K562 (cell line): ENCODE data around the gene SNX20. TPM values are rescaled to one million over a fixed set of nuclear protein-coding genes. Genes with fewer than 3 reads are reported as not detected.

Source experiments
- ATAC-seq: fragments of 200-7000 bp; cut with Tn5 transposase; 3 replicates; pipeline ENCODE4 v1.9.1; 2020; ENCODE audit warnings: moderate library complexity
- BruUV-seq: library from RNA; stranded (reverse); fragments of 400-500 nt; replicated peaks from 2 replicates; lab custom pipeline; 2021; lab: Mats Ljungman, UMichigan
- CTCF ChIA-PET: fragments of 300-600 bp; formaldehyde crosslinking; extraction: SDS; loops from one replicate; lab custom pipeline; 2021; ENCODE audit warnings: low intra/inter-chr PET ratio; lab: Yijun Ruan, JAX
- POLR2A ChIA-PET: fragments of 300-600, 350-650 bp; sonication (Branson Sonifier 250); formaldehyde crosslinking; extraction: SDS; loops from one replicate; lab custom pipeline; 2021; ENCODE audit warnings: antibody characterized with exemption, inconsistent platforms; lab: Yijun Ruan, JAX
- DNase-seq, 4 experiments: peaks; one replicate each; pipeline versions ENCODE4 v3.0.0 to v3.0.0-alpha.2; 2011 to 2018; ENCODE audit warnings: low spot score in 3 of 4, mixed read lengths in 3 of 4; ENCODE audit errors: extremely low read depth in 1 of 4
- FAIRE-seq: peaks from 2 replicates; lab custom pipeline; 2011; peaks lifted over from hg19 to GRCh38; lab: Jason Lieb, UNC
- H2AFZ ChIP-seq: 2 replicates; pipeline ENCODE4 v1.6.0; 2011; ENCODE audit warnings: low read depth, low read length, control low read depth, inconsistent platforms
- H3K27ac ChIP-seq: fragments of 200-600 bp; 3 replicates; pipeline ENCODE4 v1.8.0; 2011; ENCODE audit warnings: low read depth, mild to moderate bottlenecking, control low read depth, inconsistent platforms, low read length, moderate library complexity, mixed read lengths; ENCODE audit errors: extremely low read depth
- H3K27me3 ChIP-seq, 2 experiments: fragments of 300-600 bp in 1 of 2; 2 replicates in 1 of 2; 3 replicates in 1 of 2; pipeline versions ENCODE4 v1.6.0 to v1.8.0; 2011; ENCODE audit warnings: inconsistent platforms in 2 of 2, low read length in 2 of 2, mild to moderate bottlenecking in 1 of 2, mixed read lengths in 1 of 2, moderate library complexity in 1 of 2; ENCODE audit not compliant: control insufficient read depth in 2 of 2, insufficient read depth in 2 of 2
- H3K36me3 ChIP-seq: fragments of 300-600 bp; 3 replicates; pipeline ENCODE4 v1.8.0; 2011; ENCODE audit warnings: mild to moderate bottlenecking, low read length, inconsistent platforms; ENCODE audit not compliant: control insufficient read depth, insufficient read depth
- H3K4me1 ChIP-seq, 2 experiments: fragments of 200-600 bp in 1 of 2; replicated peaks in 1 of 2; 2 replicates in 1 of 2; 3 replicates in 1 of 2; pipeline versions ENCODE4 v1.5.1 to v1.8.0; 2011; ENCODE audit warnings: inconsistent platforms in 2 of 2, low read length in 2 of 2, mild to moderate bottlenecking in 1 of 2, mixed read lengths in 1 of 2, moderate library complexity in 1 of 2; ENCODE audit not compliant: control insufficient read depth in 2 of 2, insufficient read depth in 2 of 2
- H3K4me2 ChIP-seq: 2 replicates; pipeline ENCODE4 v1.6.1; 2011; ENCODE audit warnings: low read length, control low read depth, inconsistent platforms, mixed read lengths; ENCODE audit not compliant: insufficient read depth
- H3K4me3 ChIP-seq: fragments of 200-600 bp; sonication (generic), shearing (Covaris generic); 2 replicates; pipeline ENCODE4 v1.5.1; 2016; ENCODE audit warnings: control low read depth, inconsistent platforms
- H3K79me2 ChIP-seq: fragments of 200-600 bp; 3 replicates; pipeline ENCODE4 v1.8.0; 2011; ENCODE audit warnings: low read length, inconsistent platforms; ENCODE audit not compliant: control insufficient read depth, insufficient read depth
- H3K9ac ChIP-seq, 2 experiments: 2 replicates each; pipeline versions ENCODE4 v1.6.0 to v1.6.1; 2011; ENCODE audit warnings: low read depth in 2 of 2, low read length in 2 of 2, control low read depth in 1 of 2, inconsistent platforms in 1 of 2, mild to moderate bottlenecking in 1 of 2, mixed read lengths in 1 of 2; ENCODE audit not compliant: insufficient read depth in 1 of 2
- H3K9me1 ChIP-seq: one replicate; pipeline ENCODE4 v1.6.0; 2011; ENCODE audit warnings: inconsistent platforms, mild to moderate bottlenecking, low read length, moderate library complexity; ENCODE audit not compliant: control insufficient read depth, insufficient read depth
- H3K9me3 ChIP-seq: replicated peaks from 2 replicates; pipeline ENCODE4 v1.5.1; 2011; ENCODE audit warnings: low read depth, low read length, inconsistent platforms; ENCODE audit not compliant: control insufficient read depth, insufficient read depth
- H4K20me1 ChIP-seq: replicated peaks from 2 replicates; pipeline ENCODE4 v1.6.1; 2011; ENCODE audit warnings: low read length, inconsistent platforms, mixed read lengths; ENCODE audit not compliant: control insufficient read depth, insufficient read depth
- KHSRP ChIP-seq: fragments of 450-650 bp; IDR thresholded peaks from 2 replicates; pipeline ENCODE4 v1.6.1; 2017
- MAFK ChIP-seq: IDR thresholded peaks from 2 replicates; pipeline ENCODE4 v1.6.1; 2011; ENCODE audit warnings: low read length, improper control_type of control experiment
- MXI1 ChIP-seq: IDR thresholded peaks from 2 replicates; pipeline ENCODE4 v1.6.1; 2011; ENCODE audit warnings: low read depth, mild to moderate bottlenecking, improper control_type of control experiment, low read length
- RHOXF2B ChIP-seq: fragments of 250-450 bp; sonication (Bioruptor Pico); conservative IDR thresholded peaks from 2 replicates; pipeline ENCODE4 v1.5.1; 2021
- XRCC5 ChIP-seq: fragments of 200-400 bp; formaldehyde crosslinking; IDR thresholded peaks from 2 replicates; pipeline ENCODE4 v1.6.1; 2017; ENCODE audit warnings: low read depth, mild to moderate bottlenecking, low read length
- ZNF316 ChIP-seq: fragments of 450-650 bp; IDR thresholded peaks from 2 replicates; pipeline ENCODE4 v1.6.1; 2016
- ZSCAN29 ChIP-seq: fragments of 450-650 bp; IDR thresholded peaks from 2 replicates; pipeline ENCODE4 v1.6.1; 2017
- WGBS: fragments of 100-300 bp; shearing (Covaris generic); methylation state at CpG from one replicate; pipeline ENCODE4 v1.1.6; 2016; ENCODE audit warnings: low coverage, mixed read lengths; ENCODE audit not compliant: insufficient coverage; ENCODE audit errors: missing lambda C conversion rate; 5-methylcytosine and 5-hydroxymethylcytosine counted together
- in situ Hi-C: fragments of 300-500 bp; cut with MboI; formaldehyde crosslinking; loops from 4 replicates; pipeline ENCODE4 v1.15.0; 2018; ENCODE audit warnings: inconsistent platforms, mixed read lengths
- intact Hi-C: fragments of 100-400 bp; cut with micrococcal nuclease; formaldehyde crosslinking; loops from 2 replicates; pipeline ENCODE4 v1.14.2; 2022
- polyA plus RNA-seq, 8 experiments: library from polyadenylated mRNA; depleted of rRNA in 4 of 8; stranded (reverse) in 5 of 8; unstranded in 3 of 8; fragments of >200 nt; fragmentation: Nextera tagmentation in 2 of 8; fragmentation: Illumina TruSeq in 1 of 8; extraction: Ambion mirVana in 2 of 8; extraction: Trizol in 1 of 8; gene quantifications; 2 replicates each; pipeline versions ENCODE4 v1.2.1 to v1.2.3, GENCODE V29; 2011 to 2014; ENCODE audit warnings: inconsistent platforms in 1 of 8, missing spikeins in 1 of 8
- total RNA-seq, 7 experiments: library from RNA; depleted of rRNA in 6 of 7; stranded (reverse); fragments of >200 nt in 6 of 7; fragmentation: Illumina TruSeq in 2 of 7; extraction: Trizol in 2 of 7; gene quantifications; 2 replicates each; pipeline versions ENCODE4 v1.2.1 to v1.2.3, GENCODE V29; 2011 to 2021; ENCODE audit warnings: low replicate concordance in 1 of 7
- TF ChIP-seq, protein P1 (sequence below), 2 experiments: fragments of 450-650 bp; formaldehyde crosslinking in 1 of 2; IDR thresholded peaks; 2 replicates each; pipeline versions ENCODE4 v1.4.0 to v1.6.1; 2014 to 2020; ENCODE audit warnings: mild to moderate bottlenecking in 2 of 2, borderline replicate concordance in 1 of 2, low read depth in 1 of 2

Gene SNX20
- total and polyA plus RNA-seq, 9 of the 15 experiments (the other 6 are each of a cell fraction or from before 2014, with no cell fraction given): 0.04 to 0.07 TPM; not detected in 7

DNA sequence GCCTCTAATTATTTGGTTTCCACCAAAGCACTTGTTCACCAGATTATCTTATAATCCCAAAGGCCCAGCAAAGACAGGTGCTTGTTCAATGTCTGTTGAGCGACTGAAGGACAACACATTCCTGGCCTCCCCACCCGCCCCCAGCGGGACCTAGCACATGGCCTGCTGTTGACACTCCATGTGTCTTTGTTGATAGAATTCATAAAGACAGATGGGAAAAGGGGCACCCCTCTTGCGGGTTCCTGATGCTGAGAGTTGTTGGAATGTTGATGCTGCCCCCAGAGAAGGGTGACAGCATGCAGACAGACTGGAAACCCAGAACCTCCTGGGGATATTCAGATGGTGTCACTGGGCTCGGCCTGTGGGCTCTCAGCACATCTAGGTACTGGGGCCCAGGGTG, 36.9 kb downstream of the SNX20 start:
- intact Hi-C loops: no loop called here

DNA sequence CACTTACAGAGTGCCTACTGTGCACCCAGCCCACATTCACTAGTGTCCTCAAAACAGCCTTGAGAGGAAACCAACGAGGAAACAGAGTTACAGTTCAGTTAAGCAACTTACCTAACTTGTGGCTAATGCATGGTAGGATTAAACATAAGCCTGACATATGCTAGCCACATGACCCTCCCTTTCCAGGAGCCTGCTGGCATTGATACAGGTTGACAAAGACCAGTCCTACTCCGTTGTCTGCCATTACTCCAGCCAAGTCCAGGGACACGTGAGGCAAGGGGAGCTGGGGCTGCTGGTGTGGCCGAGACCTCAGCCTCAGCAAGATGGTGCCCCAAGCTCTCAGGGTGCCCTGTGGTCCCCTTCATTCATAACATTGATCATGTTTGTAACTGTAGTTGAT, 37.9 kb downstream of the SNX20 start:
- intact Hi-C loops: no loop called here
- CTCF ChIA-PET: no interaction called here
- no peak overlapping the region for H3K4me2 ChIP-seq
- no peak for TF ChIP-seq MAFK
- TF ChIP-seq RHOXF2B (CRISPR knock-in tag): no peak
- TF ChIP-seq KHSRP: no peak
- TF ChIP-seq, protein P1, sequence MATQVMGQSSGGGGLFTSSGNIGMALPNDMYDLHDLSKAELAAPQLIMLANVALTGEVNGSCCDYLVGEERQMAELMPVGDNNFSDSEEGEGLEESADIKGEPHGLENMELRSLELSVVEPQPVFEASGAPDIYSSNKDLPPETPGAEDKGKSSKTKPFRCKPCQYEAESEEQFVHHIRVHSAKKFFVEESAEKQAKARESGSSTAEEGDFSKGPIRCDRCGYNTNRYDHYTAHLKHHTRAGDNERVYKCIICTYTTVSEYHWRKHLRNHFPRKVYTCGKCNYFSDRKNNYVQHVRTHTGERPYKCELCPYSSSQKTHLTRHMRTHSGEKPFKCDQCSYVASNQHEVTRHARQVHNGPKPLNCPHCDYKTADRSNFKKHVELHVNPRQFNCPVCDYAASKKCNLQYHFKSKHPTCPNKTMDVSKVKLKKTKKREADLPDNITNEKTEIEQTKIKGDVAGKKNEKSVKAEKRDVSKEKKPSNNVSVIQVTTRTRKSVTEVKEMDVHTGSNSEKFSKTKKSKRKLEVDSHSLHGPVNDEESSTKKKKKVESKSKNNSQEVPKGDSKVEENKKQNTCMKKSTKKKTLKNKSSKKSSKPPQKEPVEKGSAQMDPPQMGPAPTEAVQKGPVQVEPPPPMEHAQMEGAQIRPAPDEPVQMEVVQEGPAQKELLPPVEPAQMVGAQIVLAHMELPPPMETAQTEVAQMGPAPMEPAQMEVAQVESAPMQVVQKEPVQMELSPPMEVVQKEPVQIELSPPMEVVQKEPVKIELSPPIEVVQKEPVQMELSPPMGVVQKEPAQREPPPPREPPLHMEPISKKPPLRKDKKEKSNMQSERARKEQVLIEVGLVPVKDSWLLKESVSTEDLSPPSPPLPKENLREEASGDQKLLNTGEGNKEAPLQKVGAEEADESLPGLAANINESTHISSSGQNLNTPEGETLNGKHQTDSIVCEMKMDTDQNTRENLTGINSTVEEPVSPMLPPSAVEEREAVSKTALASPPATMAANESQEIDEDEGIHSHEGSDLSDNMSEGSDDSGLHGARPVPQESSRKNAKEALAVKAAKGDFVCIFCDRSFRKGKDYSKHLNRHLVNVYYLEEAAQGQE (IDR thresholded peaks at IDR 0.05; ENCODE audit: borderline replicate concordance): no peak
- TF ChIP-seq, protein P1 (CRISPR knock-in tag; IDR thresholded peaks at IDR 0.05; ENCODE audit: low read depth): no peak
- no peak for TF ChIP-seq XRCC5
- no peak for TF ChIP-seq ZSCAN29
- no peak for TF ChIP-seq MXI1

More for the DNA sequence above, 36.9 kb downstream of the SNX20 start:
- CTCF ChIA-PET: no interaction called here
- no peaks in the 10 kb centered on the region for H3K9me3 ChIP-seq
- H3K4me1 ChIP-seq: no peaks in the 10 kb centered on the region
- peaks cover 8 to 51% of the 10 kb centered on the region in 2 experiments for H3K27me3 ChIP-seq
- no peak overlapping the region for H3K27ac ChIP-seq
- H2AFZ ChIP-seq: no peak overlapping the region
- BruUV-seq: no TSS peak
- H3K9ac ChIP-seq: no peak overlapping the region
- POLR2A ChIA-PET: no interaction called here
- ATAC-seq (no peak), DNase-seq (no peak), FAIRE-seq (no peak)
- no peaks in the 10 kb centered on the region for H3K79me2 ChIP-seq
- H4K20me1 ChIP-seq: 0 out of 2 replicates have a peak, but pooled peaks cover 5% of the 10 kb centered on the region
- WGBS: 2% methylated on average over 5 of the region's 5 CpGs
- H3K9me1 ChIP-seq: peaks cover 5% of the 10 kb centered on the region
- no peak for TF ChIP-seq ZNF316
- H3K36me3 ChIP-seq: no peaks in the 10 kb centered on the region
- H3K4me2 ChIP-seq: no peak overlapping the region
- in situ Hi-C loops: no loop called here
- no peak overlapping the region for H3K4me3 ChIP-seq

More for the DNA sequence above, 37.9 kb downstream of the SNX20 start:
- POLR2A ChIA-PET: no interaction called here
- Histone ChIP-seq H2AFZ (no peak overlapping the region), H3K4me3 (no peak overlapping the region), H3K9me1 (peaks cover 5% of the 10 kb centered on the region), H4K20me1 (0 out of 2 replicates have a peak, but pooled peaks cover 5% of the 10 kb centered on the region), H3K4me1 (no peaks in the 10 kb centered on the region), H3K79me2 (no peaks in the 10 kb centered on the region), H3K9me3 (no peaks in the 10 kb centered on the region), H3K27me3 (peaks cover 8 to 51% of the 10 kb centered on the region in 2 experiments), H3K36me3 (no peaks in the 10 kb centered on the region), H3K9ac (no peak overlapping the region), H3K27ac (no peak overlapping the region)
- in situ Hi-C loops: no loop called here
- no TSS peak for BruUV-seq
- WGBS: 0% methylated on average over 4 of the region's 4 CpGs
- ATAC-seq: no peak
- no peak for FAIRE-seq
- DNase-seq: no peak
